K562 (cell line): ENCODE results near the gene FAM167B. TPM values are rescaled to one million over a fixed set of nuclear protein-coding genes. Genes with fewer than 3 reads are reported as not detected.

Experiments used
- ASH1L ChIP-seq: fragments of 450-650 bp; IDR thresholded peaks from 2 replicates; pipeline ENCODE4 v1.6.1; 2018; ENCODE audit warnings: borderline replicate concordance, mild to moderate bottlenecking, low read depth; ENCODE audit not compliant: partially characterized antibody
- BRF1 ChIP-seq: IDR thresholded peaks from 3 replicates; pipeline ENCODE4 v1.6.1; 2011; ENCODE audit warnings: borderline replicate concordance, mild to moderate bottlenecking; ENCODE audit not compliant: insufficient read length; ENCODE audit errors: extremely low read depth
- COPS2 ChIP-seq: fragments of 450-650 bp; conservative IDR thresholded peaks from 2 replicates; pipeline ENCODE4 v1.6.1; 2016; ENCODE audit warnings: mild to moderate bottlenecking, moderate library complexity
- HCFC1 ChIP-seq: IDR thresholded peaks from 2 replicates; pipeline ENCODE4 v1.6.1; 2012; ENCODE audit warnings: low read depth, low read length, improper control_type of control experiment
- HEY1 ChIP-seq: fragments of 250-450 bp; sonication (Bioruptor Pico); IDR thresholded peaks from 2 replicates; pipeline ENCODE4 v1.5.0; 2020; ENCODE audit warnings: mild to moderate bottlenecking, moderate library complexity, borderline replicate concordance
- MTA3 ChIP-seq: fragments of 450-650 bp; formaldehyde crosslinking; IDR thresholded peaks from 2 replicates; pipeline ENCODE4 v1.6.1; 2017; ENCODE audit warnings: mild to moderate bottlenecking, borderline replicate concordance
- NCOA4 ChIP-seq: fragments of 450-650 bp; IDR thresholded peaks from 2 replicates; pipeline ENCODE4 v1.6.1; 2018; ENCODE audit warnings: mild to moderate bottlenecking; ENCODE audit not compliant: partially characterized antibody
- NCOR1 ChIP-seq: fragments of 450-650 bp; IDR thresholded peaks from 2 replicates; pipeline ENCODE4 v1.6.1; 2016; ENCODE audit warnings: mild to moderate bottlenecking, moderate library complexity
- PCBP2 ChIP-seq: fragments of 200-400 bp; formaldehyde crosslinking; IDR thresholded peaks from 2 replicates; pipeline ENCODE4 v1.6.1; 2018; ENCODE audit warnings: low read length, low read depth, mild to moderate bottlenecking, moderate library complexity; ENCODE audit not compliant: poor library complexity, severe bottlenecking
- POLR3A ChIP-seq: IDR thresholded peaks from 2 replicates; pipeline ENCODE4 v1.6.1; 2011; ENCODE audit warnings: borderline replicate concordance, mild to moderate bottlenecking, moderate library complexity; ENCODE audit not compliant: insufficient read length, insufficient read depth; ENCODE audit errors: extremely low read depth
- SRSF9 ChIP-seq: fragments of 200-400 bp; formaldehyde crosslinking; IDR thresholded peaks from 2 replicates; pipeline ENCODE4 v1.6.1; 2017; ENCODE audit warnings: low read depth, low read length, borderline replicate concordance
- STAG1 ChIP-seq: sonication (generic); formaldehyde crosslinking; IDR thresholded peaks from 2 replicates; pipeline ENCODE4 v1.5.0; 2020; ENCODE audit warnings: missing genetic modification reagents, borderline replicate concordance
- TBP ChIP-seq: optimal IDR thresholded peaks from 2 replicates; pipeline ENCODE3; 2011; ENCODE audit warnings: low read depth, low read length, improper control_type of control experiment
- ZBTB1 ChIP-seq: sonication (generic); formaldehyde crosslinking; IDR thresholded peaks from 2 replicates; pipeline ENCODE4 v1.8.1; 2023; ENCODE audit warnings: missing genetic modification reagents, low read depth, mild to moderate bottlenecking, borderline replicate concordance
- ZKSCAN8 ChIP-seq: fragments of 200-800 bp; sonication (Bioruptor generic); IDR thresholded peaks from 2 replicates; pipeline ENCODE4 v1.6.1; 2016; ENCODE audit warnings: missing genetic modification characterization, missing compliant biosample characterization
- ZNF197 ChIP-seq: fragments of 200-800 bp; sonication (Bioruptor generic); IDR thresholded peaks from 2 replicates; pipeline ENCODE4 v1.6.1; 2016; ENCODE audit warnings: low read depth, missing genetic modification characterization, missing compliant biosample characterization
- ZNF24 ChIP-seq: fragments of 450-650 bp; IDR thresholded peaks from 2 replicates; pipeline ENCODE4 v1.6.1; 2016
- ZNF766 ChIP-seq: fragments of 200-800 bp; sonication (Bioruptor generic); conservative IDR thresholded peaks from 2 replicates; pipeline ENCODE4 v1.6.1; 2016; ENCODE audit warnings: missing genetic modification characterization, missing compliant biosample characterization
- polyA plus RNA-seq, 8 experiments: library from polyadenylated mRNA; depleted of rRNA in 4 of 8; stranded (reverse) in 5 of 8; unstranded in 3 of 8; fragments of >200 nt; fragmentation: Nextera tagmentation in 2 of 8; fragmentation: Illumina TruSeq in 1 of 8; extraction: Ambion mirVana in 2 of 8; extraction: Trizol in 1 of 8; gene quantifications; 2 replicates each; pipeline versions ENCODE4 v1.2.1 to v1.2.3, GENCODE V29; 2011 to 2014; ENCODE audit warnings: inconsistent platforms in 1 of 8, missing spikeins in 1 of 8
- total RNA-seq, 7 experiments: library from RNA; depleted of rRNA in 6 of 7; stranded (reverse); fragments of >200 nt in 6 of 7; fragmentation: Illumina TruSeq in 2 of 7; extraction: Trizol in 2 of 7; gene quantifications; 2 replicates each; pipeline versions ENCODE4 v1.2.1 to v1.2.3, GENCODE V29; 2011 to 2021; ENCODE audit warnings: low replicate concordance in 1 of 7
- TF ChIP-seq, protein P1 (sequence below): fragments of 250-450 bp; sonication (Bioruptor Pico); IDR thresholded peaks from 2 replicates; pipeline ENCODE4 v1.4.0; 2020; ENCODE audit warnings: mild to moderate bottlenecking, moderate library complexity
- TF ChIP-seq, protein P2 (sequence below): IDR thresholded peaks from 2 replicates; pipeline ENCODE4 v1.6.1; 2011; ENCODE audit warnings: borderline replicate concordance, low read depth, mild to moderate bottlenecking, moderate library complexity, low read length; ENCODE audit not compliant: insufficient read depth, poor library complexity, severe bottlenecking

FAM167B gene
- total and polyA plus RNA-seq, 9 of the 15 experiments (the other 6 are each of a cell fraction or from before 2014, with no cell fraction given): not detected

DNA sequence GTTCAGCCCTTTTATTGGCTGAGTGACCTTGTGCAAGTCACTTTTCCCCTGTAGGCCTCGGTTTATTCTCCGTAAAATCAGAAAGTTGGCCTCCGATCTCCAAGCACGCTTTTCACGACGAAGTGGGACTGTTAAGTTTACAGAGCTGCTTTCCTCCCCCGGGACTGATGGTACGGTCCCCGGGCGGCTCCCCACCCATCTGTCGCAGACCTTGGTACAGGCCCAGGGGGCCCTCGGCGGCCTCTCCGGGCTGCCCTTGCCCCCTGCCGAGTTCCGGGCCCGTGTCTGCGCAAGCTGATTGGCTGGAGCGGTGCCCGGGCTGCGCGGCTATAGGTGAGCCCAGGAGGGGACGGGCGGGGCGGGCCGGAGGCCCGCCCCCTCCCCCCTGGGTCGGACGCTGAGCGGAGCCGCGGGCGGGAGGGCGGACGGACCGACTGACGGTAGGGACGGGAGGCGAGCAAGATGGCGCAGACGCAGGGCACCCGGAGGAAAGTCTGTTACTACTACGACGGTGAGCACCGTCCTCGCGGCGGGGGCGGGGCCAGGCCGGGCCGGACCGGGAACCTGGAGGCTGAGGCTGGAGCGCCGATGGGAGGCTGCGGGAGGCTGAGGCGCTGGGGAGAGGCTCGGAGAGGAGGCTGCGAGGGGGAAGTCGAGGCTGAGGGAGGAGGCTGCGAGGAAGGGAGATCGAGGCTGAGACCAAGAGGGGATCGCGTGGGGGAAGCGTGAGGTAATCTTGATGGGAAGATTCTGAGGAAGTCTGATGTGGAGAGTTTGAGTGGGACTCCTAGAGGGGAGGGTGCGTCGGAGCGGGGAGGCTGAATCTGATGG, 44.9 kb downstream of the FAM167B start, which contains the start of gene HDAC1 (continued):
- no peak for TF ChIP-seq POLR3A
- peak; percentile 72 for TF ChIP-seq TBP
- TF ChIP-seq ZNF24: peak; percentile 54
- no peak for TF ChIP-seq PCBP2
- TF ChIP-seq ZBTB1 (CRISPR knock-in tag): no peak
- peak; percentile 62; the same call in 1 of the 2 replicates for TF ChIP-seq HEY1 (CRISPR knock-in tag)
- no peak for TF ChIP-seq NCOA4
- no peak for TF ChIP-seq COPS2
- no peak for TF ChIP-seq STAG1 (CRISPR knock-in tag)
- no peak for TF ChIP-seq BRF1
- peak; percentile 15; the same call in 1 of the 2 replicates for TF ChIP-seq ZNF197 (CRISPR knock-in tag)
- no peak; the same call in 1 of the 2 replicates for TF ChIP-seq ZKSCAN8 (CRISPR knock-in tag)
- no peak for TF ChIP-seq SRSF9
- TF ChIP-seq ASH1L: peak; percentile 80
- 0 out of 2 replicates have a peak, but pooled peaks have one; percentile 54 for TF ChIP-seq ZNF766 (CRISPR knock-in tag)
- TF ChIP-seq MTA3: peak; percentile 25; the same call in 1 of the 2 replicates
- peak; percentile 26; the same call in 1 of the 2 replicates for TF ChIP-seq NCOR1
- TF ChIP-seq, protein P1, sequence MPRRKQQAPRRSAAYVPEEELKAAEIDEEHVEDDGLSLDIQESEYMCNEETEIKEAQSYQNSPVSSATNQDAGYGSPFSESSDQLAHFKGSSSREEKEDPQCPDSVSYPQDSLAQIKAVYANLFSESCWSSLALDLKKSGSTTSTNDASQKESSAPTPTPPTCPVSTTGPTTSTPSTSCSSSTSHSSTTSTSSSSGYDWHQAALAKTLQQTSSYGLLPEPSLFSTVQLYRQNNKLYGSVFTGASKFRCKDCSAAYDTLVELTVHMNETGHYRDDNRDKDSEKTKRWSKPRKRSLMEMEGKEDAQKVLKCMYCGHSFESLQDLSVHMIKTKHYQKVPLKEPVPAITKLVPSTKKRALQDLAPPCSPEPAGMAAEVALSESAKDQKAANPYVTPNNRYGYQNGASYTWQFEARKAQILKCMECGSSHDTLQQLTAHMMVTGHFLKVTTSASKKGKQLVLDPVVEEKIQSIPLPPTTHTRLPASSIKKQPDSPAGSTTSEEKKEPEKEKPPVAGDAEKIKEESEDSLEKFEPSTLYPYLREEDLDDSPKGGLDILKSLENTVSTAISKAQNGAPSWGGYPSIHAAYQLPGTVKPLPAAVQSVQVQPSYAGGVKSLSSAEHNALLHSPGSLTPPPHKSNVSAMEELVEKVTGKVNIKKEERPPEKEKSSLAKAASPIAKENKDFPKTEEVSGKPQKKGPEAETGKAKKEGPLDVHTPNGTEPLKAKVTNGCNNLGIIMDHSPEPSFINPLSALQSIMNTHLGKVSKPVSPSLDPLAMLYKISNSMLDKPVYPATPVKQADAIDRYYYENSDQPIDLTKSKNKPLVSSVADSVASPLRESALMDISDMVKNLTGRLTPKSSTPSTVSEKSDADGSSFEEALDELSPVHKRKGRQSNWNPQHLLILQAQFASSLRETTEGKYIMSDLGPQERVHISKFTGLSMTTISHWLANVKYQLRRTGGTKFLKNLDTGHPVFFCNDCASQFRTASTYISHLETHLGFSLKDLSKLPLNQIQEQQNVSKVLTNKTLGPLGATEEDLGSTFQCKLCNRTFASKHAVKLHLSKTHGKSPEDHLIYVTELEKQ (CRISPR knock-in tag): no peak
- TF ChIP-seq HCFC1: peak; percentile 4
- TF ChIP-seq, protein P2, sequence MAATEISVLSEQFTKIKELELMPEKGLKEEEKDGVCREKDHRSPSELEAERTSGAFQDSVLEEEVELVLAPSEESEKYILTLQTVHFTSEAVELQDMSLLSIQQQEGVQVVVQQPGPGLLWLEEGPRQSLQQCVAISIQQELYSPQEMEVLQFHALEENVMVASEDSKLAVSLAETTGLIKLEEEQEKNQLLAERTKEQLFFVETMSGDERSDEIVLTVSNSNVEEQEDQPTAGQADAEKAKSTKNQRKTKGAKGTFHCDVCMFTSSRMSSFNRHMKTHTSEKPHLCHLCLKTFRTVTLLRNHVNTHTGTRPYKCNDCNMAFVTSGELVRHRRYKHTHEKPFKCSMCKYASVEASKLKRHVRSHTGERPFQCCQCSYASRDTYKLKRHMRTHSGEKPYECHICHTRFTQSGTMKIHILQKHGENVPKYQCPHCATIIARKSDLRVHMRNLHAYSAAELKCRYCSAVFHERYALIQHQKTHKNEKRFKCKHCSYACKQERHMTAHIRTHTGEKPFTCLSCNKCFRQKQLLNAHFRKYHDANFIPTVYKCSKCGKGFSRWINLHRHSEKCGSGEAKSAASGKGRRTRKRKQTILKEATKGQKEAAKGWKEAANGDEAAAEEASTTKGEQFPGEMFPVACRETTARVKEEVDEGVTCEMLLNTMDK: no peak
